ENCODE data around the gene ASCL2. TPM values are rescaled to one million over a fixed set of nuclear protein-coding genes. Genes with fewer than 3 reads are reported as not detected.

Gene ASCL2
- total RNA-seq, 1 donor from 2014 or later: not detected

DNA sequence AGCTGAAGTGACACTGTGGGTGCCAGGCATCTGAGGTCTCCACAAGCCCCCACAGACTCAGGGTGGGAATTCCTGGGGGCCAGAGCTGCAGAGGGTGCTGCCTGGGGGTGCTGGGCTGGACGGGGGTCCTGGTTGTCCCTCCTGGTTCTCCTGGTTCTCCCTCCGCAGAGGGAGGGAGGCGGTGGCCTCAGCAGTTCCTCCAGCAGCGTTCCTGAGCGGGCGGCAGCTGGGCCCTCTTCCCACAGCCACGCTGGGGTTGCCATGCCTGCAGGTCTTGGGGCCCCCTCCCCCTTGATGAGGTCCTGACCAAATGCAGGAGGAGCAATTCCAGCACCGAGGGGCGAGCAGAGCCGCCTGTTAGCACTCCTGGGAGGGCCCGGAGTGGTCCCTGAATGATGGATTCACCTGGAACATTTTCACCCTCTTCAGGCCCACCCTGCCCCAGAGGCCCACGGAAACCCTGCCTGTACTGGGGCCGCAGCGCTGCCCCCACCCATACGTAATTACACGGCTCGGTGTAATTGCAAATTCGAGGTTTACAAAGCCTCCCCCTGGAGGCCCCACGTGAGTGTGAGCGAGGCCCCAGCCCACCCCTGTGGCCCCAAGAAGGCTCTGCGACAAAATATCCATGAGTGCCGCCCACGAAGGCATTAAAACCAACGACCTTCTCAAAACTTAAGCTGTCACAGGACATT lies 30.7 kb upstream of the ASCL2 start:
- Mint-ChIP-seq H3K9me3 (no peaks in the 10 kb centered on the region), H3K4me3 (no peak overlapping the region), H3K27me3 (ENCODE audit: insufficient read depth, low read depth) (peaks cover 11% of the 10 kb centered on the region), H3K36me3 (no peaks in the 10 kb centered on the region), H3K4me1 (peaks cover 7% of the 10 kb centered on the region), H3K27ac (no peak overlapping the region)
- H3K79me2 ChIP-seq (ENCODE audit: low read depth): no peaks in the 10 kb centered on the region
- TF ChIP-seq EZH2phosphoT487 (IDR thresholded peaks at IDR 0.05) (no peak), EZH2 (IDR thresholded peaks at IDR 0.05) (no peak)
- TF ChIP-seq, protein P1, sequence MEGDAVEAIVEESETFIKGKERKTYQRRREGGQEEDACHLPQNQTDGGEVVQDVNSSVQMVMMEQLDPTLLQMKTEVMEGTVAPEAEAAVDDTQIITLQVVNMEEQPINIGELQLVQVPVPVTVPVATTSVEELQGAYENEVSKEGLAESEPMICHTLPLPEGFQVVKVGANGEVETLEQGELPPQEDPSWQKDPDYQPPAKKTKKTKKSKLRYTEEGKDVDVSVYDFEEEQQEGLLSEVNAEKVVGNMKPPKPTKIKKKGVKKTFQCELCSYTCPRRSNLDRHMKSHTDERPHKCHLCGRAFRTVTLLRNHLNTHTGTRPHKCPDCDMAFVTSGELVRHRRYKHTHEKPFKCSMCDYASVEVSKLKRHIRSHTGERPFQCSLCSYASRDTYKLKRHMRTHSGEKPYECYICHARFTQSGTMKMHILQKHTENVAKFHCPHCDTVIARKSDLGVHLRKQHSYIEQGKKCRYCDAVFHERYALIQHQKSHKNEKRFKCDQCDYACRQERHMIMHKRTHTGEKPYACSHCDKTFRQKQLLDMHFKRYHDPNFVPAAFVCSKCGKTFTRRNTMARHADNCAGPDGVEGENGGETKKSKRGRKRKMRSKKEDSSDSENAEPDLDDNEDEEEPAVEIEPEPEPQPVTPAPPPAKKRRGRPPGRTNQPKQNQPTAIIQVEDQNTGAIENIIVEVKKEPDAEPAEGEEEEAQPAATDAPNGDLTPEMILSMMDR (IDR thresholded peaks at IDR 0.05): no peak
- no peaks in the 10 kb centered on the region for H3K4me1 ChIP-seq
- no peaks in the 10 kb centered on the region for H3F3A ChIP-seq (ENCODE audit: low read depth)
- H3K27ac ChIP-seq: no peak overlapping the region
- H3K4me2 ChIP-seq: no peak overlapping the region
- H3K36me3 ChIP-seq: no peaks in the 10 kb centered on the region
- DNase-seq (ENCODE audit: low spot score): no peak
- H3K4me3 ChIP-seq: no peak overlapping the region
- H4K20me1 ChIP-seq (ENCODE audit: low read depth): no peaks in the 10 kb centered on the region
- no peak overlapping the region for H3K9ac ChIP-seq
- no peaks in the 10 kb centered on the region for H3K9me3 ChIP-seq (ENCODE audit: low read depth)
- no peak overlapping the region for H2AFZ ChIP-seq (replicated peaks)
- peaks cover 2% of the 10 kb centered on the region for H3K27me3 ChIP-seq

DNA sequence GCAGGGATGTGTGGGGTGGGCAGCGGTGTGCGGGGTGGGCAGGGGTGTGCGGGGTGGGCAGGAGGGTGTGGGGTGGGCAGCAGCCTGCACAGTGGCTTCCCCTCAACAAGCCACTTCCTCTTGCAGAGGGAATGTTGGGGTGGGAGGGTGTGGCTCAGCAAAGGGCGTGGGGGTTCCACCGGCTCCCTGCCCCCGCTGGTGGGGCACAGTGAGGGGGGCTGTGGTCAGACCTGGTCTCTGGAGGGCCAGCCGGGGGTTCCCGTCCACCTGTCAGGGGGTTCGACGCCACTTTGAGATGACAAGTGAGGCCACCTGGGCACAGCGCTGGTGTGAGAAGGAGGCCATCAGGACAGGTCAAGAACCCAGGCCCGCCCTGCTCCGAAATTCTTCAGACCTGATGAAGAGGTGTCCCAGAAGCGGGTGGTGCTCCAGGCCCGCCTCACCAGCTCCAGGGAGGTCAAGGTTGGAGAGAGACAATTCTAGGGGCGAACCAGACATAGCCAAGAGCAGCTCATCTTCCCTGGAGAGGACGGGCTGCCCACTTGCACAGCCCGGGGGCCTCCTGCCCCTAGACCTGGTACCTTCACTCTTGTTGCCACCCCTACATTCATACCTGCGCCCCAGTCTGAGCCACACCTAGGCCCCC lies 30.0 kb upstream of the ASCL2 start:
- H3K9me3 Mint-ChIP-seq: no peaks in the 10 kb centered on the region
- Histone ChIP-seq H3K4me2 (no peak overlapping the region), H3K36me3 (no peaks in the 10 kb centered on the region), H3K4me1 (no peaks in the 10 kb centered on the region), H3K9ac (no peak overlapping the region), H3K4me3 (no peak overlapping the region), H3K79me2 (ENCODE audit: low read depth) (no peaks in the 10 kb centered on the region), H3F3A (ENCODE audit: low read depth) (no peaks in the 10 kb centered on the region), H3K27me3 (peaks cover 9% of the 10 kb centered on the region), H3K27ac (no peak overlapping the region), H4K20me1 (ENCODE audit: low read depth) (no peaks in the 10 kb centered on the region), H3K9me3 (ENCODE audit: low read depth) (no peaks in the 10 kb centered on the region), H2AFZ (replicated peaks) (no peak overlapping the region)
- no peak overlapping the region for H3K4me3 Mint-ChIP-seq
- DNase-seq (ENCODE audit: low spot score): no peak
- TF ChIP-seq EZH2 (IDR thresholded peaks at IDR 0.05) (no peak), EZH2phosphoT487 (IDR thresholded peaks at IDR 0.05) (no peak)
- TF ChIP-seq, protein P1 (IDR thresholded peaks at IDR 0.05): no peak
- H3K36me3 Mint-ChIP-seq: no peaks in the 10 kb centered on the region
- no peak overlapping the region for H3K27ac Mint-ChIP-seq
- peaks cover 11% of the 10 kb centered on the region for H3K27me3 Mint-ChIP-seq (ENCODE audit: insufficient read depth, low read depth)
- peaks cover 4% of the 10 kb centered on the region for H3K4me1 Mint-ChIP-seq

DNA sequence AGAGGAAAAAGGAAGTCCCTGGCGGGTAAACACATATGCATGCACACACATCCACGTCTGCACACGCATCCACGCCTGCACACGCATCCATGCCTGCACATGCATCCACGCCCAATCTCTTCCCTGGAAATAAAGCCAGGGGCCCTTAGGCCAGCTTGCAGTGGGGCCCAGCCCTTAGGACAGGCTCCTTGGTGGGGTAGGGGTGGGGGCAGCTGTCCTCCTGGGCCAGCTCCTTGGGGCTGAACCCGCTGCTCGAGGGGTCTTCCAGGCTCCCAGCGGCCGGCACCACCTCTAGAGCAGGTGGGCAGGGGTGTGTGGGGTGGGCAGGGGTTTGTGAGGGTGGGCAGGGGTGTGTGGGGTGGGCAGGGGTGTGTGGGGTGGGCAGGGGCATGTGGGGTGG lies 29.4 kb upstream of the ASCL2 start:
- Histone ChIP-seq H3K4me3 (no peak overlapping the region), H3F3A (ENCODE audit: low read depth) (no peaks in the 10 kb centered on the region), H3K4me1 (no peaks in the 10 kb centered on the region), H3K9me3 (ENCODE audit: low read depth) (no peaks in the 10 kb centered on the region), H3K4me2 (no peak overlapping the region), H4K20me1 (ENCODE audit: low read depth) (no peaks in the 10 kb centered on the region), H3K9ac (no peak overlapping the region), H3K27ac (no peak overlapping the region), H2AFZ (replicated peaks) (no peak overlapping the region), H3K79me2 (ENCODE audit: low read depth) (no peaks in the 10 kb centered on the region), H3K36me3 (no peaks in the 10 kb centered on the region), H3K27me3 (peaks cover 15% of the 10 kb centered on the region)
- TF ChIP-seq, protein P1 (IDR thresholded peaks at IDR 0.05): no peak
- no peak for TF ChIP-seq EZH2 (IDR thresholded peaks at IDR 0.05)
- no peak for TF ChIP-seq EZH2phosphoT487 (IDR thresholded peaks at IDR 0.05)
- H3K9me3 Mint-ChIP-seq: no peaks in the 10 kb centered on the region
- H3K27ac Mint-ChIP-seq: no peak overlapping the region
- no peak for DNase-seq (ENCODE audit: low spot score)
- H3K4me1 Mint-ChIP-seq: peaks cover 4% of the 10 kb centered on the region
- H3K4me3 Mint-ChIP-seq: no peak overlapping the region
- H3K27me3 Mint-ChIP-seq (ENCODE audit: insufficient read depth, low read depth): peaks cover 11% of the 10 kb centered on the region
- H3K36me3 Mint-ChIP-seq: no peaks in the 10 kb centered on the region
